ENCODE results near the gene LSMEM2. TPM values are rescaled to one million over a fixed set of nuclear protein-coding genes. Genes with fewer than 3 reads are reported as not detected.

LSMEM2 gene
- total and polyA plus RNA-seq, 2 of the 8 experiments (the other 6 are each of a cell fraction or from before 2014, with no cell fraction given), result 0.58 to 0.68 TPM

GRCh38 chr3:50246517-50246954 lies 32.4 kb upstream of the LSMEM2 start:
- H2BK12ac ChIP-seq (ENCODE audit: low read depth, low read length), result peak overlapping the region; percentile 92; the same call in 1 of the 2 replicates
- H4K91ac ChIP-seq (replicated peaks; ENCODE audit: insufficient read length, low read length), result peak overlapping the region; percentile 86
- peak overlapping the region; percentile 35 for H3K56ac ChIP-seq (replicated peaks; ENCODE audit: insufficient read length, low read depth, low read length)
- peak overlapping the region; percentile 84; the same call in 1 of the 2 replicates for H3K18ac ChIP-seq (ENCODE audit: extremely low read depth, low read length)
- TF ChIP-seq BRCA1 (IDR thresholded peaks at IDR 0.05; ENCODE audit: low read depth, low read length) (no peak), SAP30 (IDR thresholded peaks at IDR 0.05; ENCODE audit: insufficient read depth, insufficient replicate concordance, low read length) (no peak), GTF2F1 (IDR thresholded peaks at IDR 0.05; ENCODE audit: borderline replicate concordance, low read depth, low read length) (no peak), RNF2 (IDR thresholded peaks at IDR 0.05; ENCODE audit: borderline replicate concordance, low read depth, low read length, missing control alignments, poor library complexity, severe bottlenecking) (no peak), YY1 (IDR thresholded peaks at IDR 0.05; ENCODE audit: low read depth, low read length) (no peak), SIX5 (IDR thresholded peaks at IDR 0.05; ENCODE audit: low read depth, low read length) (no peak), EP300 (IDR thresholded peaks at IDR 0.05; ENCODE audit: borderline replicate concordance in 1 of 2, low read depth in 2 of 2, low read length in 2 of 2) (no peak), RBBP5 (IDR thresholded peaks at IDR 0.05; ENCODE audit: borderline replicate concordance, low read depth, low read length) (no peak)
- H4K5ac ChIP-seq (ENCODE audit: insufficient read length, low read depth, low read length), result peak overlapping the region; percentile 39
- H2AFZ ChIP-seq (ENCODE audit: low read length), result no peak overlapping the region
- peak overlapping the region; percentile 88 for H3K4ac ChIP-seq (replicated peaks; ENCODE audit: insufficient read length, low read depth, low read length)
- DNase-seq (ENCODE audit: low read depth in 1 of 2, low spot score in 2 of 2), result no peak
- H2AK5ac ChIP-seq (ENCODE audit: low read depth, low read length), result peak overlapping the region; percentile 29; the same call in 1 of the 2 replicates
- whole genome bisulfite sequencing, 2 experiments (ENCODE audit: extremely low coverage in 1 of 2, insufficient coverage in 1 of 2, insufficient read length in 1 of 2, insufficient replicate concordance in 2 of 2, low coverage in 1 of 2, low lambda C conversion rate in 2 of 2, missing lambda C conversion rate in 1 of 2), result 56% methylated on average over 8 of the region's 10 CpGs; no CpG with 5 or more reads in 1 of the 2 experiments
- peak overlapping the region; percentile 18; the same call in 1 of the 2 replicates for H2BK20ac ChIP-seq (ENCODE audit: low read length)
- H3K36me3 ChIP-seq (ENCODE audit: control insufficient read depth in 2 of 4, insufficient read depth in 4 of 4, low read length in 3 of 4), result peaks cover 0 to 3% (median 2%) of the 10 kb centered on the region in 4 experiments; a peak in 2 of 8 replicates
- peak overlapping the region in 2 of 4 experiments; percentile 10 to 27; a peak in 2 of 8 replicates for H3K4me3 ChIP-seq (ENCODE audit: extremely low read depth in 1 of 4, insufficient read depth in 2 of 4, low read depth in 3 of 4, low read length in 4 of 4)
- peaks cover 5 to 44% (median 37%) of the 10 kb centered on the region in 4 experiments for H3K4me1 ChIP-seq (replicated peaks in 1 of 4; ENCODE audit: control insufficient read depth in 3 of 4, insufficient read depth in 4 of 4, low read length in 3 of 4)
- H3K79me2 ChIP-seq (ENCODE audit: control insufficient read depth in 1 of 2, insufficient read depth in 2 of 2, low read length in 2 of 2), result peaks cover 21 to 90% of the 10 kb centered on the region in 2 experiments
- H3K9ac ChIP-seq (replicated peaks in 1 of 4; ENCODE audit: extremely low read depth in 1 of 4, low read depth in 3 of 4, low read length in 3 of 4), result peak overlapping the region in 2 of 4 experiments; percentile 34 to 38; a peak in 3 of 7 replicates
- peak overlapping the region in 1 of 2 experiments; percentile 60; a peak in 2 of 4 replicates for H3K4me2 ChIP-seq (ENCODE audit: insufficient read depth in 1 of 2, low read depth in 2 of 2, low read length in 2 of 2)
- peak overlapping the region; percentile 98; the same call in 1 of the 2 replicates for H2BK15ac ChIP-seq (ENCODE audit: low read length)
- peak overlapping the region; percentile 53; the same call in 1 of the 2 replicates for H3K27ac ChIP-seq (ENCODE audit: low read depth, low read length)
- ChIA-PET POLR2A (ENCODE audit: partially characterized antibody) (interaction anchor here (0.6 to 3.5 kb wide), 15 partner anchors 8 to 281 kb away, joined by 3 to 17 read pairs (median 4); partner anchors contain the start of gene IFRD2), CTCF (ENCODE audit: partially characterized antibody) (interaction anchor here (0.6 to 53.5 kb wide), 34 partner anchors 11 to 443 kb away, joined by 3 to 2149 read pairs (median 4); partner anchors contain the start of genes GNAI2, GNAT1, HYAL3 and INKA1)
- no peak overlapping the region for H3K14ac ChIP-seq (ENCODE audit: insufficient read length)
- H4K20me1 ChIP-seq (replicated peaks in 1 of 2; ENCODE audit: control insufficient read depth in 1 of 2, insufficient read depth in 2 of 2, low read length in 2 of 2), result peaks cover 18 to 38% of the 10 kb centered on the region in 2 experiments
- H3K23me2 ChIP-seq (ENCODE audit: low read depth, low read length), result peaks cover 2% of the 10 kb centered on the region; the same call in 1 of the 2 replicates
- peak overlapping the region; percentile 58; the same call in 1 of the 2 replicates for H4K8ac ChIP-seq (ENCODE audit: extremely low read depth, insufficient read depth, low read length)
- peak overlapping the region; percentile 96 for H2BK5ac ChIP-seq (ENCODE audit: low read depth, low read length)
- H3K9me3 ChIP-seq (ENCODE audit: insufficient read depth in 2 of 2, low read depth in 1 of 2, low read length in 1 of 2), result no peaks in the 10 kb centered on the region
- no peak for FAIRE-seq
- no peak overlapping the region for H3K23ac ChIP-seq (ENCODE audit: insufficient read length)
- H2BK120ac ChIP-seq (replicated peaks; ENCODE audit: low read depth, low read length), result peak overlapping the region; percentile 38
- peaks cover 40% of the 10 kb centered on the region for H3K79me1 ChIP-seq (ENCODE audit: low read depth, low read length)
- no peaks in the 10 kb centered on the region for H3K27me3 ChIP-seq (replicated peaks in 1 of 4; ENCODE audit: control insufficient read depth in 3 of 4, extremely low read depth in 1 of 4, insufficient read depth in 3 of 4, low read length in 3 of 4)
